GM13976 (cell line): Measurements from ENCODE around the gene FADS1.

Source experiments
- DNase-seq: peaks from one replicate; pipeline ENCODE4 v3.0.0; 2012; ENCODE audit warnings: low spot score
- in situ Hi-C: fragments of 300-500 bp; cut with MboI; formaldehyde crosslinking; loops from one replicate; pipeline ENCODE4 v1.12.0; 2022; ENCODE audit warnings: low sequenced_read_pairs, mixed read lengths, inconsistent platforms; ENCODE audit not compliant: unreplicated experiment
- TF ChIP-seq, protein P1 (sequence below): IDR thresholded peaks from 2 replicates; pipeline ENCODE4 v1.5.1; 2012; ENCODE audit warnings: borderline replicate concordance, mild to moderate bottlenecking; ENCODE audit not compliant: insufficient read depth; ENCODE audit errors: extremely low read depth, missing control alignments, control extremely low read depth

The FADS1 gene

DNA sequence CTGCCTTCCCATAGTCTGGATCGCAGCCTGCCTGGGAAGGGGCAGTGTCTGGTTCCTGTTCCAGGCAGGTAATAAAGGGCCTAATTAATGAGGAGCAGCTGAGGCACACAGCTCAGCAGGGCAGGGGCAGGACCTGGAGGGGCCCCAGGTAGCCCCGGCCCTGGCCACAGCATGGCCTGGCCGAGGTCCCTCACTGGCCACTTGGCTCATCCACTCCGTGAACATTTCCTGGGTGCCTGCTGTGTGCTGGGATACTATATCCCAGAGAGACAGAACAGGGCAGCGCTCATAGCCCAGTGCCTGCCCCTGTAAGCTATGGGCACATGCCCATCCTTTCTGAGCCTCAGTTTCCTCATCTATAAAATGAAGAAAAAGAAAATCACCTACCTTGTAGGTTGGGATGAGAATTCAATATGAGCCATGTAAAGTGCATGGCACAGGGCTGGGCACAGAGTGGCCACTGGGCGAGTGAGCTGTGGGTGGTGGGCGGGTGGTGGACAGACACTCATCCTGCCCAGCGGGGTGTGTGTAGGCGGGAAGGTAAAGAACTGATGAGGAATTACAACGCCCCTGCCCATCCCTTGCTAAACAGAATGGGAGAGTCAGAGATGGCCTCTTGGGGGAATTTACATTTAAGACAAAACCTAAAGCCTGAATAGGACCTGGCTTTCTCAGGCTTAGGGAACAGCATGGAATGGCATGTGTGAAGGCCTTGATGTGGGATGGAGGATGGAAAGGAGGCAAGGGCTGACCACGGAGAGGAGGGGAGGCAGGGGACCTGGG is 55.2 kb downstream of the FADS1 start:
- DNase-seq = no peak
- in situ Hi-C loops = no loop called here

DNA sequence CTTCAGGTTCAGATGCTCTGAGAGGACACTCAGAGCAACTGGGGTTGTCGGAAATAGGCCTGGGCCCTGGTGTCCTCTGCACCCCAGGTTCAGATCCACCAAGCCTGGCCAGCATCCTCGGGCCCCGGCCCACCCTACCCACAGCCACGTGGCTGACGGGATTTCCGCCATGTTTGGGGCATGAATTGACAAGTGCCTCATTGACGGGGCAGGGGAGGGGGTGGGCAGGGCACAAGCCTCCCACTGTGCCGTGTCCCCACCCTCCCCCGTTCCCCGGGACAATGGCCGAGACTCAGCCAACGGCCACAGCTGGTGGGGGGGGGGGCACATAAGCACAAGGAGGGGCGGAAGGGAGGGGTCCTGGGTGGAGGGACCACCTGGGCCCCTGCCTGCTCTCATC is 55.9 kb downstream of the FADS1 start:
- DNase-seq = no peak
- in situ Hi-C loops = no loop called here
- TF ChIP-seq, protein P1, sequence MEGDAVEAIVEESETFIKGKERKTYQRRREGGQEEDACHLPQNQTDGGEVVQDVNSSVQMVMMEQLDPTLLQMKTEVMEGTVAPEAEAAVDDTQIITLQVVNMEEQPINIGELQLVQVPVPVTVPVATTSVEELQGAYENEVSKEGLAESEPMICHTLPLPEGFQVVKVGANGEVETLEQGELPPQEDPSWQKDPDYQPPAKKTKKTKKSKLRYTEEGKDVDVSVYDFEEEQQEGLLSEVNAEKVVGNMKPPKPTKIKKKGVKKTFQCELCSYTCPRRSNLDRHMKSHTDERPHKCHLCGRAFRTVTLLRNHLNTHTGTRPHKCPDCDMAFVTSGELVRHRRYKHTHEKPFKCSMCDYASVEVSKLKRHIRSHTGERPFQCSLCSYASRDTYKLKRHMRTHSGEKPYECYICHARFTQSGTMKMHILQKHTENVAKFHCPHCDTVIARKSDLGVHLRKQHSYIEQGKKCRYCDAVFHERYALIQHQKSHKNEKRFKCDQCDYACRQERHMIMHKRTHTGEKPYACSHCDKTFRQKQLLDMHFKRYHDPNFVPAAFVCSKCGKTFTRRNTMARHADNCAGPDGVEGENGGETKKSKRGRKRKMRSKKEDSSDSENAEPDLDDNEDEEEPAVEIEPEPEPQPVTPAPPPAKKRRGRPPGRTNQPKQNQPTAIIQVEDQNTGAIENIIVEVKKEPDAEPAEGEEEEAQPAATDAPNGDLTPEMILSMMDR = no peak

More for the DNA sequence above, 55.2 kb downstream of the FADS1 start:
- TF ChIP-seq, protein P1 = no peak

DNA sequence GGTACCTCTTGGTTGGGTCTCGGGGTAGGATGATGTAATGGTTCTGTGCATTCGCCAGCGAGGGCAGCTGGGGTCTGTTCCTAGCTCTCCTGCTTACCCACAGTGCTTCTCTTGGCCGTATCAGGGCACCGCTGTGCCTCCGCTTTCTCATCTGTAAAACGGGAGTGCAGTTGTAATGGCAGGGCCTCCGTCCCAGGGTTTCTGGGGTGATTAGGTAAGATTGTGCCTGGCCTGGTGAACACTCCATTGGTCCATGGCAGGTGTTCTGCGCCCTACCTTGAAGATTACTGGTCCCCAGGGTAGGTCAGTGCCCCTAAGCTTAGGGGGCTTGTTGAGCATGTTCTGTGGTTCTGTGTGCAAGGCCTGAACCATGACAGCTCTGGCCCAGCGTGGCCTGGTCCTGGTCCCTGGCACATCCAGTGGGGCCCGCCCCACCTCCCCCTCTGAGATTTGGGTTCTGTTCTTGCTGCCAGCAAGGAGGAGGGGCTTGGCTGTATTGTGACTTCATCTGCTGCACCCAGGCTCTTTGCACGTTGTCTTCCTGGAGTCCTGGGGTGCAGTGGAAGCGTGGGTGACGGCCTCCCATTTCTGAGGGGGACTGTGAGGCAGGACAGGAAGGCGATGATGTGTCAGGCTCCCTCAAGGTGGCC is 59.5 kb downstream of the FADS1 start:
- no peak for DNase-seq
- TF ChIP-seq, protein P1 = no peak
- in situ Hi-C loops = no loop called here

DNA sequence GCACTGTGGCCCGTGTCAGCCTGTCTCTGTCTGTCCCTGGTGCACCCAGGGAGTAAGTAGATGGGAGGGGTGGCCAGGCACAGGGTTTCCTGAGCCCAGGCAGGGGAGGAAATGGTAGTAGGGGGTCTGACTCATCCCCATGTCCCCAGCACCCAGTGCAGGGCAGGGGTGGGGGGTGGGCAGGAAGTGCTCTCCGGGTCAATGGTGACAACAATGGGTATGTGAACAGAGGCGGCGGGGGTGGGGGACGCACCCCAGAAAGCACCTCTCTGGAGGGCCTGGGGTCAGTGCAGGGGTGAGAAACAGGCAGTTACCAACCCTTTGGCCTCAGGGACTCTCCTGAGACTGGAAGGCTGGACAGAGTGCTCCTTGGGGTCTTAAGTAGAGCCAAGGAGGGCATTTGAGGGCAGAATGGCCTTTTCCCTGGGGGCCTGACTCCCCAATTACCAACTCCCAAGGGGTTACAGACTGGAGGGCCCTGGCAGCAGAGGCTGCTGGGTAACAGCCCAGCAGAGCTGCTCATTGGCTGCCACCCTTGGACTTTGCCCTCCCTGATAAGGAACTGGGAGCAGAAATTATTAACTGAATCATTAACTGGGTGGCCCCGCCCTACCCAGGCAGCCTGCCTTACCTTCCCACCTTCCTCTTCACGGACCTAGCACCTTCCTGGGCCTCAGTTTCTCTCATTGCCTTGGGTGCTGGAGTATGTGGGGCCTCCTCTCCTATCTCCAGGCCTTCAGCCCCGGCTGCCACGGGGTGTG is 60.2 kb downstream of the FADS1 start:
- DNase-seq = peak; percentile 88
- TF ChIP-seq, protein P1 = no peak

DNA sequence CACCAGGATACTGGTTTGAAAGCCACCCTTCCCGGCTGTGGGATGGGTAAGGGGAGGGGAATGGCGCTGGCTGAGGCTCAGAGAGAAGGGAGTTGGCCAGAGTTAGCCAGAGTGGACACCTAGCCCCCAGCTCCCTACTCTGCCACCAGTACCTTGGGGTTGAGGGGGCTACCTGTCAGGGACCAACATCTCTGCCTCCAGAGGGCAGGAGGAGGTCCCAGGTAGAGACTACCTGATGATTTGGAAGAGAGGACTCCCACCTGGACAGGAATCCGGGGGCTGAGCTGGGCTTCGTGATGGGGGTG is 60.7 kb downstream of the FADS1 start:
- in situ Hi-C loops = no loop called here
- TF ChIP-seq, protein P1 = no peak
- no peak for DNase-seq

More for the DNA sequence above, 60.2 kb downstream of the FADS1 start:
- in situ Hi-C loops = no loop called here
